Liver (tissue), 3 donors: ENCODE results near the gene ATP10A.

Experiments used
- GABPA ChIP-seq, 2 donors: IDR thresholded peaks in 1 of 2; conservative IDR thresholded peaks in 1 of 2; 2 replicates each; pipeline ENCODE4 v1.6.1; 2016; ENCODE audit warnings: antibody characterized with exemption in 2 of 2, mild to moderate bottlenecking in 1 of 2, moderate library complexity in 1 of 2
- HNF4G ChIP-seq: IDR thresholded peaks from 2 replicates; pipeline ENCODE4 v1.6.1; 2016; ENCODE audit warnings: antibody characterized with exemption
- JUND ChIP-seq, 2 donors: IDR thresholded peaks; 2 replicates each; pipeline ENCODE4 v1.6.1; 2016; ENCODE audit warnings: antibody characterized with exemption in 2 of 2
- RXRA ChIP-seq, 2 donors: IDR thresholded peaks; 2 replicates each; pipeline ENCODE4 v1.6.1; 2017 to 2018; ENCODE audit warnings: antibody characterized with exemption in 2 of 2, mild to moderate bottlenecking in 1 of 2
- TAF1 ChIP-seq: conservative IDR thresholded peaks from 2 replicates; pipeline ENCODE4 v1.6.1; 2016; ENCODE audit warnings: antibody characterized with exemption, mild to moderate bottlenecking
- YY1 ChIP-seq: IDR thresholded peaks from 2 replicates; pipeline ENCODE4 v1.6.1; 2016; ENCODE audit warnings: antibody characterized with exemption, mild to moderate bottlenecking
- TF ChIP-seq, protein P1 (sequence below): IDR thresholded peaks from 2 replicates; pipeline ENCODE4 v1.6.1; 2016; ENCODE audit warnings: antibody characterized with exemption
- TF ChIP-seq, protein P2 (sequence below): fragments of 150-350 bp; IDR thresholded peaks from 2 replicates; pipeline ENCODE4 v1.5.1; 2017; ENCODE audit warnings: improper control_type of control experiment, low read depth, low read length; ENCODE audit not compliant: missing input control
- TF ChIP-seq, protein P3 (sequence below): IDR thresholded peaks from 2 replicates; pipeline ENCODE4 v1.6.1; 2016; ENCODE audit warnings: antibody characterized with exemption
- donor health status: healthy.
- donor health status: healthy.

DNA sequence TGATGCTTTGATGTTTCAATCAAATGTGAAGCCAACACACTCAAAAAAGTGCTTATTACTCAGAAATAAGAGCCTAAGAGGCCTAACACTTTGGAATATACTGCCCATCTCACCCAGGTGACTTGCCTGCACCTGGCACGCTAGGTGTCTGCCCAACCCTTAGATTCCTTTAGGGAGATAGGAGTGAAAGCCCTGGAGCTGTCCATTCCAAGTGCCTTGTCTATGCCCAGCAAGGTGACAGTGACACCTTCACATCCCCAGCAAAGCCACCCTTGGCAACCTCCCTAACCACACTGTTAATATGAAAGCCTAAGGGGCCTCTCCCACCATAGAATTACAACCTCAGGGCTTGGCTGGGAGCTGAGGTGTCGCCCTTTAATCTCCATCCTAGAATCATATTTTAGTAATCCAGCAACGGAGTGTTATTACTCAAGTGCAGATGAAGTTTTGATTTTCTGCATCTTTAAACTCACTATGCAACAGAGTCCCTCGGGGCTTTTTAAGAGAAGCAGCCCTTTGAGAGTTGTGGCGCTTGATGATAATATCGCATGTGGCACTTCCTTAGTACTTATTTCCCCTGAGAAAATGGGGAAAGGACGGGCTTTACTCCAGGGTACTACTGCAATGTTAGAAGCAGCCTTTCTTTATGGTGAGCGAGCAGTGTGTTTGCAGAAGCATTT is 24.8 kb downstream of the ATP10A start:
- TF ChIP-seq, protein P1, sequence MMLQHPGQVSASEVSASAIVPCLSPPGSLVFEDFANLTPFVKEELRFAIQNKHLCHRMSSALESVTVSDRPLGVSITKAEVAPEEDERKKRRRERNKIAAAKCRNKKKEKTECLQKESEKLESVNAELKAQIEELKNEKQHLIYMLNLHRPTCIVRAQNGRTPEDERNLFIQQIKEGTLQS = no peak
- TF ChIP-seq, protein P2, sequence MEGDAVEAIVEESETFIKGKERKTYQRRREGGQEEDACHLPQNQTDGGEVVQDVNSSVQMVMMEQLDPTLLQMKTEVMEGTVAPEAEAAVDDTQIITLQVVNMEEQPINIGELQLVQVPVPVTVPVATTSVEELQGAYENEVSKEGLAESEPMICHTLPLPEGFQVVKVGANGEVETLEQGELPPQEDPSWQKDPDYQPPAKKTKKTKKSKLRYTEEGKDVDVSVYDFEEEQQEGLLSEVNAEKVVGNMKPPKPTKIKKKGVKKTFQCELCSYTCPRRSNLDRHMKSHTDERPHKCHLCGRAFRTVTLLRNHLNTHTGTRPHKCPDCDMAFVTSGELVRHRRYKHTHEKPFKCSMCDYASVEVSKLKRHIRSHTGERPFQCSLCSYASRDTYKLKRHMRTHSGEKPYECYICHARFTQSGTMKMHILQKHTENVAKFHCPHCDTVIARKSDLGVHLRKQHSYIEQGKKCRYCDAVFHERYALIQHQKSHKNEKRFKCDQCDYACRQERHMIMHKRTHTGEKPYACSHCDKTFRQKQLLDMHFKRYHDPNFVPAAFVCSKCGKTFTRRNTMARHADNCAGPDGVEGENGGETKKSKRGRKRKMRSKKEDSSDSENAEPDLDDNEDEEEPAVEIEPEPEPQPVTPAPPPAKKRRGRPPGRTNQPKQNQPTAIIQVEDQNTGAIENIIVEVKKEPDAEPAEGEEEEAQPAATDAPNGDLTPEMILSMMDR = no peak
- TF ChIP-seq JUND (IDR thresholded peaks at IDR 0.05) (no peak), YY1 (no peak), RXRA (IDR thresholded peaks at IDR 0.05) (no peak), TAF1 (no peak), HNF4G (no peak), GABPA (IDR thresholded peaks at IDR 0.05 in 1 of 2, conservative IDR thresholded peaks at IDR 0.05 in 1 of 2) (no peak)
- TF ChIP-seq, protein P3, sequence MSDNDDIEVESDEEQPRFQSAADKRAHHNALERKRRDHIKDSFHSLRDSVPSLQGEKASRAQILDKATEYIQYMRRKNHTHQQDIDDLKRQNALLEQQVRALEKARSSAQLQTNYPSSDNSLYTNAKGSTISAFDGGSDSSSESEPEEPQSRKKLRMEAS = no peak
